Inflammatory macrophage treated with lipopolysaccharide for 4 hours (primary cell): Measurements from ENCODE around the gene ARV1.

ENCODE experiments used
- DNase-seq: peaks from one replicate; pipeline ENCODE4 v3.0.0-alpha.2; 2020

The ARV1 gene

DNA sequence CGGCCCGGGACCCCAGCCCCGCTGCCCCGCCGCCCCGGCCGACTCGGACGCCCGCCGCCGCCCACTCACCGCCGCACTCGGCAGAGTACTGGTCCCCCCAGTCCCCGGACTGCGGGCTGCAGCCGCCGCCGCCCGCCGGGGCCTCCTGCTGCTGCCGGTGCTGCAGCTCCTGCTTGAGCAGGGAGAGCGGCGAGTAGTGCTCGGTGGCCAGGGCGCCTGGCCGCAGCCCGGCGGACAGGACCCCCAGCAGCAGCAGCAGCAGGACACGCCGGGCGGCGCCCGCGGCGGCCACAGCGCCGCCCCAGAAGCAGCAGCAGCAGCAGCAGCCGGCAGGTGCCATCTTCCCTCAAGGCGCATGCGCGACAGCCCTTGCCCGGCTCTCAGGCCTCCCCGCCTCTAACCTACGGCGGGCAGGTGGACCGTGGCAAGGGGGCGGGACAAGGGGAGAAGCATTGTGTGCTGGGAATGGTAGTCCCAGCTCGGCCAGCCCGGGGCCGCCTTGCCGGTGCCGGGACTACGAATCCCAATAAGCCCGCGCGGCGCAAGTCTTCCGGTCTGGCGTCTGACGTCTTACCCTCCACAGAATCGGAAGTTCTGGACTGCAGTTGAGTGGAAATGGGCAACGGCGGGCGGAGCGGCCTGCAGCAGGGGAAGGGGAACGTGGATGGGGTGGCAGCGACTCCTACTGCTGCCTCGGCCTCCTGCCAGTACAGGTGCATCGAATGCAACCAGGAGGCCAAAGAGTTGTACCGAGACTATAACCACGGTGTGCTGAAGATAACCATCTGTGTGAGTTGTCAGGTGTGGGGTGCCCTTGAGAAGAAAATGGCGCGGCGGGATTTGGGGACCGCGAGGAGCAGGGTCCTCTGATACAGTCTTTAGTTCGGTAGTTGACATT lies at the start of gene ARV1, which contains the start of gene TTC13:
TSS of gene ARV1 (plus strand) at position 604 of the 898 bp plus-strand sequence. CDS start at position 616, 12 bp downstream.
TSS of gene TTC13 (minus strand) at position 371 of the 898 bp plus-strand sequence. CDS start at position 340, 31 bp downstream.
- DNase-seq, result peak; percentile 99

DNA sequence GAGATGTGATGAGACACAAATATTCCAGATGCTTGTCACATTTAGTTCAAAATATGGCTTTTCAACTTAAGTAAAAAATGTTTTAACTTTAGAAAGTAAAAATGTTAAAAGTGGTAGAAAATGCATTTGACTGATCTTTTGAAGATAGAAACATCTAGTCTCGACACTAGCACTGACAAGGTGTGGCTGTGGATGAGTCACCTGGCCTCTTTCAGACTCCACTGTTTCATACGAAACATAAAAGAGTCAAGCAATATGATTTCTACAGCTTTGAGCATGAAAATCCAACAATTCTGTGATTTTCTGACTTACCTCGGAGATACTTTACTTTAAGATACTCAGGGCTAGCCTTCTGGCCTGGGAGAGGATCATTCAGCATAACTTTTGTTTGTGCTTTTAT lies 47.9 kb upstream of the ARV1 start:
- DNase-seq, result no peak

DNA sequence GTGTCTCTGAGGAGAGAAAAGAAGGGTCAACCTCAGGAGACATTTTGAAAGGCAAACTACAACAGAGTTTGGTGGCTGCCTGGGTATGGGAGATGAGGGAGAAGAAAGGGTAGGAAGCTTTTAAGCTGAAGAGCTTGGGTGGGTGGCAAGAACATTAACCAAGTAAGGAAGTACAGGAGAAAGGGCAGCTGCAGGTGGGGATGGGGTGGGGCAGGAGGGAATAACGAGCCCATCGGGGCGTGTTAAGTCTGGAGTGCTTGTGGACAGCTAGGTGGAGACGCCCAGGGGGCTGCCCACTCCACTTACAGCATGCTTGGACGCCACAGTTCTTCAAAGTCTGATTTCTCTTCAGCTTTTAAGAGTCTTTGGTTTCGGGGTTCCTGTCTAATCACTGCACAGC lies 43.0 kb upstream of the ARV1 start:
- DNase-seq, result no peak

DNA sequence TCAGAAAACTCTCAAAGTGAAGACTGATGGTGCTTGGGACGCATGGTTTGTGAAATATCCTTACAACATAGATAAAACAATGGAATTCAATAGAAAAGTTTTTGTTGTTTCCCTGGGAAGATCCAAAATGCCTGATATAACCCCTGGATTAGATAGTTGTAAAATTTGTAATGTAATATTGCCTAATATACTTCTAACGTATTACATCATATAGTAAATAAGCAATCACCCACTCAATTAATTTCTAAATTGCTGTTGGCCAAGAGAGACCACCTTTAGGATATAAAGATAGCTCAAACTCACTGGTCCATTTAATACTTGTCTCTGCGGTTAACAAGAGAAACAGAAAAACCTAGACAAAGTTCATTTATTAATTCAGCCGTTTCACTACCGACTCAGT lies 42.4 kb upstream of the ARV1 start:
- no peak for DNase-seq

DNA sequence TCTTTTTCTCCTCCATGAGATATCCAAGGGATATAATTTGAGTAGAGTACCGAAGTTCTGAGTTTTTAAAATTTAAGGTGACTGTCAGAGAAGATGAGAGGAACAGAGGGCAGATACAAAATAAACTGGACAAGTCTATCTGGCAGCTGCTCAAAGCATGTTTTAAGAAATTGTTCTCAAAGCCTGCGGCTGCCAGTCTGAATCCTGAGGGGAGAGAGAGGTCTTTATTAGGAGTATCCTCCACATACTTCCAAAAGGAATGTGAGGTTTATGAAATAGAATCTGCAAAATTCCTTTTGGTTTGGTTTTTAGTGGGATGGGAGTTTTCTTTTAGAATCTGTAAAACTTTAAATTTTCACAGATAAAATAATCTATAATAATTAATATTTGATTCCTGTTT lies 41.5 kb upstream of the ARV1 start:
- DNase-seq, result no peak

DNA sequence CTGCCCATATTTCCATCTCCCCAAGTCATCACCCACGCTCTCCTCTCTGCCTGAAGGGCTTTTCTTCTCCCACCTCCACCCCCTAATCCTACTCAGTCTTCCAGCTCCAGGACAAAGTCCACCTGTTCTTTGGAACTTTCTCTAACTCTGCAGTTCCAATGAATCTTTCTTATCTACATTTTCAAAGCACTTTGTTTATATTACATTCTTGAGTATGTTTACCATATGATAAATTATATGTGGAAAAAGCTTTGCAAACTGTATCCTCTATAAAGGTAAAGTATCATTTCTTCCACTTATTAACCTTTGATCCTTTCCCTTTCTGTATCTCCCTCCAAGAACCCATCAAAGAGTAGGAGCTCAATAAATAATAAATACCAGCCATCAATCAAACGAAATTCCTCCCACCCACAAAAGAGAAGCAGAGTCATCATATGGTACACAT lies 39.9 kb upstream of the ARV1 start:
- no peak for DNase-seq

DNA sequence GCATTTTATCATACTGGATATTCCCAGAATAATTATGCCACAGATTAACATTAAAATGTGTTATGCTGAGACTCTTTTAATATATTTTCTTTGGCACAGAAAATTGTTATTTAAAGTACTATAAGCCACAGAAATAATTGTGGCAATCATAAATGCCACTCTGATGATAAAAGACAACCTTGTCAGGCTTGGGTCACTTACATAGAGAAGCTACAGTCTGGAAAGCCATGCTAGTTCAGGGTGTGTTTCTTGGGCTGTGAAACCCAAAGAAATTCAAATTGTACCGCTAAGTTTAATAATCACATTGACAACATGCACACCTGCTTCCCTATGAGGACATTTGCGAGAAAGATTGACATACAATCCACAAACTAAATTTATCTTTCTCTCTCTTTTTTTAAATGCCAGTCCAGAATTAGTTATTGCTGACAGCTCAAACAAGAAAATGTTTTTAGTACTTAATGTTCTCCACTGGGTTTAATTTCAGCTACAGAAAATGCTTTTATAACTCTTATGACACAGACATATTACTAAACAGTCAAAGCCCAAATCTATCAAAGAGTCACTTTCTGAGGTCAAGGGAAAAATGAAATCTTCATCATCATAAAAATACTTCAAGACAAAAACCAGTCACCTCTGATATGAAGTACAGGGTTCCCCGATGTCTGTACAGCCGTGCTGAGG lies 38.9 kb upstream of the ARV1 start:
- DNase-seq, result no peak

- DNase-seq, result no peak
These were observed 38.0 kb upstream of the ARV1 start for GRCh38 chr1:230940848-230941247.

GRCh38 chr1:230943048-230943593 lies 35.8 kb upstream of the ARV1 start:
- DNase-seq, result no peak

DNA sequence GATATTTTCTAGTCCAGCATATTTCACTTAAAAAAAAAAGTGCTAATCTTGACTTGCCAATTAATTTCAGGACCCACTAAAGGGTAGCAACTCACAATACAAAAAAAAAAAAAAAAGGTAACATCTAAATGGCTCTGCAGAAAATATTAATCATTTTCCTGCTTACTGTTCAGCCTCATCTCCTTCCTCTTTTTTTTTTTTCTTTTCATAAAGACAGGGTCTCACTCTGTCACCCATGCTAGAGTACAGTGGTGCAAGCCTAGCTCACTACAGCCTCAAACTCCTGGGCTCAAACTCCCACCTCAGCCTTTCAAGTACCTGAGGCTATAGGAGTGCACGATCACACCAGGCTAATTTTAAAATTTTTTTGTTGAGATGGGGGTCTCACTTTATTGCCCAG lies 30.6 kb upstream of the ARV1 start:
- no peak for DNase-seq

DNA sequence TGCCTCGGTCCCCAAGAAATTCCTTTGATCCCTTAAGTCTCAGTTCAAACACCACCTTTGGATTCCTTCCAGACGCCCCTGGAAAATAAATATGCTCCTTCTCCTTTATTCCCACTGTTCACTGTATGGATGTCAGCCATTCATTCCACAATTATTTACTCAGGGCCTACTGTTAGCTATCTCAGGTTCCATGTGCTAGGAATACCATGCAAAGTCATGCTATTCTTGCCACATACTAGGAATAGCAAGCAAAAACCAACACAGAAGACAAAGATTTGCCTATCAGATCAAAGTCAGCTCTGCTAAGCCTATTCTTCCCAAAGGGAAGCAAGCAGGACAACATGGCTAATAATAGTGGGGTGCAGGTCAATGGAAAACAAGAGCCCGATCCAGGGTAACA lies 30.0 kb upstream of the ARV1 start:
- no peak for DNase-seq

- DNase-seq, result no peak
These were observed 28.5 kb upstream of the ARV1 start for GRCh38 chr1:230950404-230950803.

GRCh38 chr1:230957580-230957989 lies 21.3 kb upstream of the ARV1 start:
- DNase-seq, result no peak

DNA sequence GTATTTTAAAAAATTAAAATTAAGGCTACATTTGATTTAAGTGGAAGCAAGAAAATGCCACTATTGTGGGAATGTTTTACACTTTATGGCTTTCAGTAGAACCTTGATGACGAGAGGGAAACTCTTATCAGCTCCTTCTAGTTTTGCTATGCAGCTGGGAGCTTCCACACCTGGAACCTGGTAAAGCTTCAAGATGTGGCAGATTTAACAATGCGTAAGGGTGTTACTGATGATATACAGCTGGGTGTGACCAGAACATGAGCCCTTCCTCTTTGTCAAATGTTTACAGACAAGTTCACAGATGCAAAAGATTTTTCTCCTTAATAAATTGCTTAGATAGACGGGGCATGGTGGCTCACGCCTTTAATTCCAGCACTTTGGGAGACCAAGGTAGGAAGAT lies 20.5 kb upstream of the ARV1 start:
- no peak for DNase-seq

- DNase-seq, result no peak
These were observed 14.0 kb upstream of the ARV1 start for GRCh38 chr1:230964896-230965295.

- DNase-seq, result no peak
These were observed 13.4 kb upstream of the ARV1 start for GRCh38 chr1:230965535-230965934.

GRCh38 chr1:230966358-230966873 lies 12.5 kb upstream of the ARV1 start:
- no peak for DNase-seq

- DNase-seq, result no peak
These were observed 8.5 kb upstream of the ARV1 start for GRCh38 chr1:230970432-230970831.

GRCh38 chr1:230971771-230972170 lies 7.1 kb upstream of the ARV1 start:
- DNase-seq, result no peak

- DNase-seq, result peak; percentile 81
These were observed 6.0 kb upstream of the ARV1 start for GRCh38 chr1:230972855-230973271.

DNA sequence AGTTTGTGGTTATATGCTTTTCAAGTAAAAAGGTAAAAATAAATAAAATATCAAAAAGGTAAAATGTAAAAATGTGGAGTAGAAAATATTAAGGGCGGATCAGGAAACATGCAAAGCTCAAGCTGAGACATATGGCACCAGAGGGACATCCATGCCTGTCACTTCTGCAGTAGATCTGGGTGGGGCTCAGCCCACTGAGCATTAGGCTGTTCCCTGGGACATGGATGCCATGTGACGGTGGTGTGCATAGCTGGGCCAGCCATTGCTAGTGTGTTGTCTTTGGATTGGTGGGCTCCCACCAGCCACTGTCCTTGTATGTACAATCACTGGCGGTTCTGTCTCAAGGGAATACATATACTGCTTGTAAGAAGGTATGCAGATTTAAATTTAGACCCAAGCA lies 3.3 kb upstream of the ARV1 start:
- DNase-seq, result no peak

GRCh38 chr1:230976360-230976759 lies 2.5 kb upstream of the ARV1 start:
- DNase-seq, result no peak
